ENCODE measurements around the gene NCKAP5. TPM values are rescaled to one million over a fixed set of nuclear protein-coding genes. Genes with fewer than 3 reads are reported as not detected.

NCKAP5 gene
- total and polyA plus RNA-seq, 2 donors (not counting 1 experiment from before 2014, with no cell fraction given) = not detected

DNA sequence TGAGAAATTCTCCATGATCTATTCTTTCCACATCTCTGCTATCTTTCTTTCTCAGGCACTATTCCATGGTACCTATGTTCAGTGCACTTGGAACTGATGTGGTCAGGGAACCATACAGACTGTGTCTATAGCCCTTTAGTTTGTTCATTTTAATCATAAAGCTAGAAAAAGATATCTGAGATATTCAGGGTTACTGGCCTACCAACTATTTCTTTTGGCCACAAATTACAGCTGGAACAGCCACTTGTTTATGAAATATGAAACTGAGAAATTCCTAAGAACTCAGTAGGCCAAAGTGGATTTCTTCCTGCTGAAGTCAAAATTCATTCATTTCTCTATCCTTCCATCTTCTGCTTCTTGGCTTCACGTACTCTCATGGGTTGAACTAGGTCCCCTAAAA lies 875.4 kb downstream of the NCKAP5 start:
- ChIA-PET CTCF (interaction anchor here (0.7 kb wide), 1 partner anchor 395 kb away, joined by 3 read pairs; no protein-coding TSS in a partner anchor), POLR2A (no interaction called here)
- Histone ChIP-seq H4K20me1 (ENCODE audit: control insufficient read depth, insufficient read depth, low read length, poor library complexity, severe bottlenecking) (no peaks in the 10 kb centered on the region), H3K79me2 (ENCODE audit: control insufficient read depth, insufficient read depth, low read length) (no peaks in the 10 kb centered on the region), H3K27ac (ENCODE audit: low read length in 2 of 2) (no peak overlapping the region), H2AFZ (ENCODE audit: insufficient read depth, low read depth, low read length, poor library complexity, severe bottlenecking) (no peak overlapping the region), H3K27me3 (replicated peaks in 1 of 4; ENCODE audit: control extremely low read depth in 1 of 4, control insufficient read depth in 3 of 4, insufficient read depth in 4 of 4, low read length in 3 of 4) (no peaks in the 10 kb centered on the region), H3K4me2 (replicated peaks; ENCODE audit: low read depth, low read length, poor library complexity, severe bottlenecking) (no peak overlapping the region), H3K36me3 (replicated peaks in 1 of 2; ENCODE audit: control extremely low read depth in 1 of 2, control insufficient read depth in 1 of 2, extremely low read depth in 1 of 2, insufficient read depth in 2 of 2, low read length in 1 of 2) (no peaks in the 10 kb centered on the region), H3K4me3 (ENCODE audit: control extremely low read depth in 1 of 5, extremely low read depth in 1 of 5, insufficient read depth in 1 of 5, low read depth in 2 of 5, low read length in 4 of 5) (no peak overlapping the region), H3K4me1 (ENCODE audit: control insufficient read depth in 2 of 2, insufficient read depth in 2 of 2, low read length in 2 of 2) (no peaks in the 10 kb centered on the region), H3K9ac (ENCODE audit: low read length) (no peak overlapping the region), H3K9me3 (ENCODE audit: control extremely low read depth in 1 of 3, control insufficient read depth in 2 of 3, insufficient read depth in 1 of 3, low read length in 2 of 3) (no peaks in the 10 kb centered on the region)
- ATAC-seq (ENCODE audit: low read depth) (no peak), DNase-seq (no peak)
- Mint-ChIP-seq H3K4me1 (no peaks in the 10 kb centered on the region), H3K27ac (no peak overlapping the region), H3K27me3 (peaks cover 3% of the 10 kb centered on the region), H3K4me3 (no peak overlapping the region), H3K9me3 (ENCODE audit: insufficient read depth) (no peaks in the 10 kb centered on the region)
- intact Hi-C loops (cut with micrococcal nuclease) = no loop called here
- WGBS (ENCODE audit: insufficient coverage) = no CpG with 5 or more reads among the region's 1 CpG
- TF ChIP-seq EZH2 (IDR thresholded peaks at IDR 0.05; ENCODE audit: borderline replicate concordance, insufficient read depth, low read depth, low read length, poor library complexity, severe bottlenecking) (no peak), CTCF (IDR thresholded peaks at IDR 0.05) (no peak)

DNA sequence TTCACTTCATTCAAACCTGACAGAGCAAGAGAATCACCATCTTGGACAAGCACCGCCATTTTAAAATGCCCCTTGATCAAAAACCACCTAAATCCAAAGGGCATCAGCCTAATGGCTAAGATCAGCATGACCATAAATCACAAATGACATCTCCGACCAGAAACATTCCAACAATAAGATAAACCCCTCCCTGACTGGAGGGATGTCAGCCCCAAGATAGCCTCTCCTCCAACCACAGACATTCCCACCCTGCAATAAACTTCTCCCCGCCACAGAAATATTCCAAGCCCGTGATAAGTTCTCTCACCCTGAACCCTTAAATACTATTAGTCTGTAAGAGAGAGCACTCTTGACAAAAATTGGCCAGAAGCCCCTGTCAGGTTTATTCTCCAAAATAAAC lies 876.7 kb downstream of the NCKAP5 start:
- no peak for DNase-seq
- Histone ChIP-seq H3K9ac (ENCODE audit: low read length) (no peak overlapping the region), H4K20me1 (ENCODE audit: control insufficient read depth, insufficient read depth, low read length, poor library complexity, severe bottlenecking) (no peaks in the 10 kb centered on the region), H3K27ac (ENCODE audit: low read length in 2 of 2) (no peak overlapping the region), H3K36me3 (replicated peaks in 1 of 2; ENCODE audit: control extremely low read depth in 1 of 2, control insufficient read depth in 1 of 2, extremely low read depth in 1 of 2, insufficient read depth in 2 of 2, low read length in 1 of 2) (no peaks in the 10 kb centered on the region), H2AFZ (ENCODE audit: insufficient read depth, low read depth, low read length, poor library complexity, severe bottlenecking) (no peak overlapping the region), H3K4me1 (ENCODE audit: control insufficient read depth in 2 of 2, insufficient read depth in 2 of 2, low read length in 2 of 2) (no peaks in the 10 kb centered on the region), H3K4me3 (ENCODE audit: control extremely low read depth in 1 of 5, extremely low read depth in 1 of 5, insufficient read depth in 1 of 5, low read depth in 2 of 5, low read length in 4 of 5) (no peak overlapping the region), H3K9me3 (ENCODE audit: control extremely low read depth in 1 of 3, control insufficient read depth in 2 of 3, insufficient read depth in 1 of 3, low read length in 2 of 3) (no peaks in the 10 kb centered on the region), H3K4me2 (replicated peaks; ENCODE audit: low read depth, low read length, poor library complexity, severe bottlenecking) (no peak overlapping the region), H3K27me3 (replicated peaks in 1 of 4; ENCODE audit: control extremely low read depth in 1 of 4, control insufficient read depth in 3 of 4, insufficient read depth in 4 of 4, low read length in 3 of 4) (no peaks in the 10 kb centered on the region), H3K79me2 (ENCODE audit: control insufficient read depth, insufficient read depth, low read length) (no peaks in the 10 kb centered on the region)
- TF ChIP-seq CTCF (IDR thresholded peaks at IDR 0.05) (no peak), EZH2 (IDR thresholded peaks at IDR 0.05; ENCODE audit: borderline replicate concordance, insufficient read depth, low read depth, low read length, poor library complexity, severe bottlenecking) (no peak)
- no peak for ATAC-seq (ENCODE audit: low read depth)
- CTCF ChIA-PET = no interaction called here
- Mint-ChIP-seq H3K9me3 (ENCODE audit: insufficient read depth) (no peaks in the 10 kb centered on the region), H3K27me3 (peaks cover 3% of the 10 kb centered on the region), H3K4me3 (no peak overlapping the region), H3K27ac (no peak overlapping the region), H3K4me1 (no peaks in the 10 kb centered on the region)
- intact Hi-C loops (cut with micrococcal nuclease) = no loop called here
- POLR2A ChIA-PET = no interaction called here
- 92% methylated on average over 4 of the region's 4 CpGs for WGBS (ENCODE audit: insufficient coverage)
